Activated T-cell treated with anti-CD3 and anti-CD28 coated beads for 48 hours (primary cell): ENCODE data around the gene CPNE4.

Experiments used
- DNase-seq: peaks from one replicate; pipeline ENCODE4 v3.0.0-alpha.2; 2020; ENCODE audit warnings: low read depth

Gene CPNE4

GRCh38 chr3:131796558-131797198, 238.1 kb downstream of the CPNE4 start:
- no peak for DNase-seq

- no peak for DNase-seq
Observed at GRCh38 chr3:131796111-131796510, 238.7 kb downstream of the CPNE4 start.

DNA sequence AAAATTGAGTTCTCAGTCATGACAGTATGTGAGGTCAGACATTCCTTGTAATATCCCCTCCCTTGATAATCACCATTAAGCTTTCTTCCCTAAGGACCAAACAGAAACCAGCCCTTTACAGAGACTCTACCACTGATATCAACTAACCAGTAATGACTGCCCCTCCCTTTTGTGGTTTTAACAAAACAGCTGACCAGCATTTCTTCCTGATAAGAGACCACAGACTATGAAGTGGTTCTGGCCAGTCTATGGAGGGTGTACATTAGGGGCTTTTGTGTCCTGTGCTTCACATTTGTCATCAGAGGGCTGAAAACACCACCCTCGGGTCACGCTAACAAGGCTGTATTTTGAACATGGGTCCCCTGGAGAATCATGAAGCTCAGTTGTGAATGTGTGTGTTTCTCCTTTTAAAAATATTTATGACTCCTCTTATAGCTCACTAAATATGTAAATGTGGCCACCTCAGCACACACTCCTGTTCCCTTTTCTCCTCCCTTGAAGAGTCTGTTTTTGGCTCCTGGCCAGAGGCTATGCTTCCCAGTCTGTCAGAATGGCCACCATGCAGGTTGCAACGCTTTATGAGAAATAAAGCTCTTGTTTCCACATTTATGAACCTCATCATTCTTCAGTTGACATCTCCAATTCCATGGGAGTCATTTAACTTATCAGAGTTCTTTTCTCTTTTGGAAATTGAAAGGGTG, 239.3 kb downstream of the CPNE4 start:
- no peak for DNase-seq

DNA sequence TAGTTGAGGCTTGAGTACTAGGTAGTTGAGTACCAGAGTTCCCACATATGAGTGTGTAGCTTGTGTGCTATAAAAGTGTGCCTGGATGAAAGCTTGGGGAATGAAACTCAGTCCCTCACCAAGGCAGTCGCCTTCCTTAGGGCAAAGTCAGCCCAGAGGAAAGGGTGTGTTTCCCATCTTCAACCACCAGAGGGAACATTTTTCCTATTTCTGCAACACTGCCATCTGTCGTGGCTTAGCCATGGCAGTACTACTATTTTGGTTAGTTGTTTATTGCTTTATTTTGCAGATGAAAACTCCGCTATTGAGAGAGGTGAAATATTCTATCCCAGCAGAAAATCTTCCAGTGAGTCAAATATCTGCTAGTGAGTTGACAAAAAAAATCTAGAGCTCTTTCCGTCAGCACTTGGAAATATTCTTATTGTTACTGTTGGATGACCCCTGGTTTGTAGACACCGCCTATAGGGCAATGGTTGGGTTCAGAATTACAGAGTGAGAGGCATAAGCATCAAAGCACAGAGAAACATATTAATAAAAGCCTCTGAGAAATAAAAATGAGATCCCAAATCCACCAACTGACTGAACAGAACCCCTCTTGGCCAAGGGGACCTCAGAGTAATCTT, 239.9 kb downstream of the CPNE4 start:
- no peak for DNase-seq

DNA sequence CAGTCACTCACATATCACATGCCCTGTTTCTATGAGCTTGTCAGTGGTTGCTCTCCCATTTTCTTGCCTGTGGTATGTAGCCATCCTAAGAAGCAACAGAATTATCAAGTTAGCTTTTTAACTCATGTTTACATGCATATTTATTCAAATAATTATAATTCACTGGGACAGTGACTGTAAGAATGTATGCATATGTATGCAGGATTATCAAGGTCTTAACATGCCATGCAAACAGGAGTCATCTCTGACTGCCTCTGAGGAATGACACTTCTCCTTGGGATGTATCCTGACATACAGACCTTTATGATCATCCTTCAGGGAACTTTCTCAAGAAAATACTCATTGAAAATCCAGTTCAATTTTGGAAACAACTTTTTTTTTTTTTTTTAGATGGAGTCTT, 240.9 kb downstream of the CPNE4 start:
- no peak for DNase-seq

- no peak for DNase-seq
Observed at GRCh38 chr3:131789188-131789587, 245.6 kb downstream of the CPNE4 start.

GRCh38 chr3:131786386-131786785, 248.4 kb downstream of the CPNE4 start:
- DNase-seq: no peak

DNA sequence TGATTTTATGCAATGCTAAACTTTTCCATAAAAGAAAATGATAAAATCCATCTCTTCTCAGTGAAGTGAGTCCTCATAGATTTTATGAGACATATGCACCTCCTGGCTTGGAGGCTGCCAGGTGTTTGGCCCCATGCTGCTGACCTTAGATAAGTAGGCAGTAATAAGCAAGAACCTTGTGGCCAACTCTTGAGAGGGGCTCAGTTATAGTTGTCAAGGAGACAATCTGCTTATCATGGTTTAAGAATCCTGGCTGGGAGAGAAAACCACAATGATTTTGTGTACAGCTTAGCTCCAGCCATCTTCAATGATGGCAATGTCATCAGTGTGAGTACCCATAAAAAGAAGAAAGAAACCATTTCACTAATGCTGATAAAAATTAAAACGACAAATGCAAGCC, 252.1 kb downstream of the CPNE4 start:
- DNase-seq: no peak

- no peak for DNase-seq
Observed at GRCh38 chr3:131778526-131778925, 256.3 kb downstream of the CPNE4 start.

DNA sequence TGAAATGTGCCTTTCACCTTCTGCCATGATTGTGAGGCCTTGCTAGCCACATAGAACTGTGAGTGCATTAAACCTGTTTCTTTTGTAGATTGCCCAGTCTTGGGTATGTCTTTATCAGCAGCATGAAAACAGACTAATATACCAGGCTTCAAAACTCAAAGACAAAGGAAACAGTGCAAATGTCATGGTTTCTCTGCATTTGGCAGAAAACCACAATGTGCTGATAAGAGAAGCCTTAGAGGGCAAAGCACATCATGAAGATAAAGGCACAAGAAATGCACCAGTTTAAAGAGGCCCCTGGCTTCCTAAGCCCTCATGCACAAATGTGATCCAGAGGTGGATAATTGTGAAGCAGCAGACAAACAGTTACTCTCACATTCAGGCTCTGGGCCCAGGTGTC, 259.2 kb downstream of the CPNE4 start:
- DNase-seq: no peak

DNA sequence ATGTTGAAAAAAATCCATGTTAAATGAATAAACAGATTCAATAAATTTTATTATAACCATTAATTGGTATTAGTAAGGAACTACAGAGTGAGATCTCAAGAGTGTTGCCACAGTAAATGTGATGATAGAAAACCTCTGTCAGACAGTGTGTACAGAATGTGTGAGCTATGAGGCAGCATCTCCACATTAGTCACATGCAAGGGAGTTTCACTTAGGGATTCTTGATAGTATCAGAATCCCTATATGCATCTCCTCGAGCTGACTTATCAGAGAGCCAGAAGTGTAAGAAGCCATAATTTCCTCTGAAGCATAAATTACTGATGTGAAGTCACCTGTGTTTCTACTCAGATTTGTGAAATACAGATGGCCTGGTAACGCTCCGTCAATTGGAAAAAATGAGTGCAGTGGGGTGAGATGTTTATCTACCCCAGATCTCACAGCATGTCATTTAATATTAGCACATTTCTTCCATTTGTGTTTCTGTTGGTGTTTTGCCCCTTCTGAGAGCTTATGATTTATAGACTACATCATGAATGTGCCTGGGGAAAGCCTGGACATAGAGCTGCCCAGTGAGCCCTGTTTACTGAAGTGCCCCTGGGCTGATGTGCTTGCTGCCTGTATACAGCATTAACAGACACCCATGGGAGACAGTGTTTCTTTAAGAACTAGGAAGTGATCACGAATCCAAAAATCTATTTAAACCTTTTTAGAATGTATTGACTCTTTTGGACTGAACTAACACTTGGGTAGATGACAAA, 262.4 kb downstream of the CPNE4 start:
- DNase-seq: no peak

GRCh38 chr3:131762981-131763564, 271.7 kb downstream of the CPNE4 start:
- DNase-seq: no peak

DNA sequence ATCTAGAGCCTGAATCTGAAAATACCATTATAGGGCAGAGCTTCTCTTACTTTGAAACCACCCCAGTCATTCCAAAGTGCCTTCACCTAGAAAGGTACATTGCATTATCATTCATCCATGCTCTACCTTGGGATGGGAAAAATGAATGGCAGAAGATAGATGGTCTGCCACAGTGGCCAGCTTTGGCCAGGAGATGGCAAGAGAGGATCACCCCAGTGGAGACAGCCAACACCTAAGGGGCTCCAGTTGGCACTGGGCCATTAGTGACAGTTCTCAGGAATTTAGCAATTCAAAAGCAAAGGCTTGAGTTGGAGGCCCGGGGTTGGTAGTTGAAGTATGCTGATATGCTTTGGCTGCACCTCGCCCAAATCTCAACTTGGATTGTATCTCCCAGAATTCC, 278.4 kb downstream of the CPNE4 start:
- no peak for DNase-seq

GRCh38 chr3:131755380-131755779, 279.4 kb downstream of the CPNE4 start:
- DNase-seq: no peak

- no peak for DNase-seq
Observed at GRCh38 chr3:131750256-131750655, 284.6 kb downstream of the CPNE4 start.

- DNase-seq: no peak
Observed at GRCh38 chr3:131749826-131750225, 285.0 kb downstream of the CPNE4 start.

- no peak for DNase-seq
Observed at GRCh38 chr3:131747466-131747865, 287.3 kb downstream of the CPNE4 start.

DNA sequence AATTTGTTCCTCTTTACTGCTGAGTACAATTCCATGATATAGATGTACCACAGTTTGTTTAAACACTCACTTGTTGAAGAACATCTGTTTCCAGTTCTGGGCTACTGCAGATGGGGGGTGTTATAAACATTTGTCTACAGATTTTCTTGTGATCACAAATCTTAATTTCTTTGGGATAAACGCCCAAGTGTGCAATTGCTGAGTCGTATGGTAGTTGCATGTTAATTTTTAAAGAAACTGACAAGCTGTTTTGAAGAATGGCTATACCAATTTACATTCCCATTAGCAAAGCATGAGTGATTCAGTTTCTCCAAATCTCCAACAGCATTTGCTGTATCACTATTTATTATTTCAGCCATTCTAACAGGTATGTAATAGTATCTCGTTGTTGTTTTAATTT, 290.0 kb downstream of the CPNE4 start:
- DNase-seq: no peak

DNA sequence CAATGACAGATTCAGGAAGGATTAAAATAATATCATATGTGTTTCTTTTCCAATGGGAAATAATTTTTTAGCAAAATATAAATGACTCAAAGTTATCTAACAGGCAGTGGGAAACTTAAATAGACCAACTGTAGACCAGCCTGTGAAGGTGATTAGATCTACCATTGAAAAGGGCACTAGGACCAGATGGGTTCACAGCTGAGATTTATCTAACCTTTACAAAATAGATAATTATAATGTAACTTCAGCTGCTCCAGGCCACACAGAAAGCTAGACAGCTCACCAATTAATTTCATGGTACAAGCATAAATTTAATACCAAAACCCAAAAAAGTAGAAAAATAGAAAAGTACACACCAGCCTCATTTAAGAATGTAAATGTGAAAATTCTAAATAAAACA, 291.7 kb downstream of the CPNE4 start:
- no peak for DNase-seq

DNA sequence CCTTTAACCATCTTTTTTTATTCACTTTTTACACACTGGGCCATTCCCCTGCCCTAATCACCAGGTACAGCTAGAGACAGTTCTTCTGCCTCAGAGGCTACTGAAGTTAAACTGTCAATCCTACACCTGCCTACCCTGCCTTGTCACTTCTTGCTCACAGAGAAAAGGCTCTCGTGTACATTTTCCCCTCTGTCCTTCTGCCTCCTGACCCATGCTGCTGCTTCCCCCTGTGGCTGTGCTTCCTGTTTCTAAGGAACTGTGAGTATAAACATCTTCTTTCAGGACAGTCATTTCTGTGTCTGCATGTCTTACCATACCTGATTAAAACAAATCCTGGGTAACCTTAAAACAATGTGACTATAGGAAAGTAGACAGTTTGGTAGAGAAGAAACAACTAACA, 295.6 kb downstream of the CPNE4 start:
- no peak for DNase-seq

- no peak for DNase-seq
Observed at GRCh38 chr3:131738095-131738494, 296.7 kb downstream of the CPNE4 start.

- DNase-seq: no peak
Observed at GRCh38 chr3:131735544-131735943, 299.3 kb downstream of the CPNE4 start.
